ENCODE measurements around the gene MFNG. TPM values are rescaled to one million over a fixed set of nuclear protein-coding genes. Genes with fewer than 3 reads are reported as not detected.

The MFNG gene
- total RNA-seq, 3 donors from 2014 or later (not counting 1 experiment from before 2014, with no cell fraction given): 75.3 to 111 (median 110) TPM

- ATAC-seq (no peak), DNase-seq (no peak)
- Mint-ChIP-seq H3K4me3 (peak overlapping the region; percentile 94), H3K27me3 (ENCODE audit: low read depth in 2 of 2) (no peaks in the 10 kb centered on the region), H3K36me3 (no peaks in the 10 kb centered on the region), H3K9me3 (no peaks in the 10 kb centered on the region), H3K4me1 (peaks cover 53 to 71% of the 10 kb centered on the region in 2 donors), H3K27ac (peak overlapping the region; percentile 95 to 96)
- H3K27ac ChIP-seq (ENCODE audit: low read length): peak overlapping the region; percentile 85
- no peak for TF ChIP-seq CTCF (IDR thresholded peaks at IDR 0.05)
- H3K4me3 ChIP-seq (ENCODE audit: low read length): no peak overlapping the region
- no peaks in the 10 kb centered on the region for H3K36me3 ChIP-seq (ENCODE audit: control insufficient read depth, insufficient read depth, low read length)
- peaks cover 66% of the 10 kb centered on the region for H3K4me1 ChIP-seq (ENCODE audit: control insufficient read depth, insufficient read depth, low read length)
- H3K9me3 ChIP-seq (ENCODE audit: control insufficient read depth, insufficient read depth, low read length): no peaks in the 10 kb centered on the region
- intact Hi-C loops (cut with micrococcal nuclease): loop anchor here (5.0 to 10.0 kb wide), 3 partner anchors 80 to 712 kb away; partner anchors contain the start of gene IFT27
- 81% methylated on average over 10 of the region's 10 CpGs for WGBS (ENCODE audit: insufficient coverage)
- no peaks in the 10 kb centered on the region for H3K27me3 ChIP-seq (ENCODE audit: control insufficient read depth, insufficient read depth, low read length)
These were observed 945 bp upstream of the MFNG start for GRCh38 chr22:37487129-37487528.

- H3K9me3 Mint-ChIP-seq: no peaks in the 10 kb centered on the region
- peaks cover 59 to 80% of the 10 kb centered on the region in 2 donors for H3K4me1 Mint-ChIP-seq
- ATAC-seq (peak in 2 of 3 donors; percentile 6 to 7), DNase-seq (peak in 1 of 2 donors; percentile 43)
- Histone ChIP-seq H3K4me1 (ENCODE audit: control insufficient read depth, insufficient read depth, low read length) (peaks cover 80% of the 10 kb centered on the region), H3K27me3 (ENCODE audit: control insufficient read depth, insufficient read depth, low read length) (no peaks in the 10 kb centered on the region), H3K9me3 (ENCODE audit: control insufficient read depth, insufficient read depth, low read length) (no peaks in the 10 kb centered on the region), H3K27ac (ENCODE audit: low read length) (peak overlapping the region; percentile 85), H3K4me3 (ENCODE audit: low read length) (peak overlapping the region; percentile 91), H3K36me3 (ENCODE audit: control insufficient read depth, insufficient read depth, low read length) (peaks cover 2% of the 10 kb centered on the region)
- WGBS (ENCODE audit: insufficient coverage): 2% methylated on average over 26 of the region's 26 CpGs
- intact Hi-C loops (cut with micrococcal nuclease): loop anchor here (5.0 to 10.0 kb wide), 3 partner anchors 82 to 711 kb away; partner anchors contain the start of gene IFT27
- no peak for TF ChIP-seq CTCF (IDR thresholded peaks at IDR 0.05)
- H3K36me3 Mint-ChIP-seq: no peaks in the 10 kb centered on the region
- peak overlapping the region; percentile 94 for H3K4me3 Mint-ChIP-seq
- no peaks in the 10 kb centered on the region for H3K27me3 Mint-ChIP-seq (ENCODE audit: low read depth in 2 of 2)
- peak overlapping the region; percentile 95 to 96 for H3K27ac Mint-ChIP-seq
These were observed 575 bp downstream of the MFNG start for GRCh38 chr22:37485395-37486223.

GRCh38 chr22:37484480-37485394 lies 1.4 kb downstream of the MFNG start:
- Mint-ChIP-seq H3K4me3 (peak overlapping the region; percentile 94), H3K27ac (peak overlapping the region; percentile 95 to 96), H3K36me3 (no peaks in the 10 kb centered on the region), H3K27me3 (ENCODE audit: low read depth in 2 of 2) (no peaks in the 10 kb centered on the region), H3K4me1 (peaks cover 59 to 75% of the 10 kb centered on the region in 2 donors), H3K9me3 (no peaks in the 10 kb centered on the region)
- peaks cover 80% of the 10 kb centered on the region for H3K4me1 ChIP-seq (ENCODE audit: control insufficient read depth, insufficient read depth, low read length)
- peak overlapping the region; percentile 85 for H3K27ac ChIP-seq (ENCODE audit: low read length)
- 0% methylated on average over 36 of the region's 39 CpGs for WGBS (ENCODE audit: insufficient coverage)
- ATAC-seq (peak; percentile 41 to 74 (median 55)), DNase-seq (peak; percentile 59 to 91)
- peaks cover 10% of the 10 kb centered on the region for H3K36me3 ChIP-seq (ENCODE audit: control insufficient read depth, insufficient read depth, low read length)
- no peaks in the 10 kb centered on the region for H3K27me3 ChIP-seq (ENCODE audit: control insufficient read depth, insufficient read depth, low read length)
- peak overlapping the region; percentile 91 for H3K4me3 ChIP-seq (ENCODE audit: low read length)
- TF ChIP-seq CTCF (IDR thresholded peaks at IDR 0.05): no peak
- H3K9me3 ChIP-seq (ENCODE audit: control insufficient read depth, insufficient read depth, low read length): no peaks in the 10 kb centered on the region
- intact Hi-C loops (cut with micrococcal nuclease): loop anchor here (5.0 to 10.0 kb wide), 3 partner anchors 83 to 710 kb away; partner anchors contain the start of gene IFT27
